Tibial artery (tissue), 4 donors: ENCODE measurements around the gene OPCML.

Source experiments
- DNase-seq, 2 donors: peaks; one replicate each; pipeline ENCODE4 v3.0.0-alpha.2; 2019
- H3K27ac ChIP-seq, 2 donors: fragments of 200-600 bp; sonication (generic) in 1 of 2; 1 replicate in 1 of 2; 2 replicates in 1 of 2; pipeline ENCODE4 v1.5.1; 2018 to 2019; ENCODE audit warnings: mild to moderate bottlenecking in 1 of 2
- H3K27me3 ChIP-seq, 2 donors: fragments of 200-600 bp; sonication (generic) in 1 of 2; one replicate each; pipeline versions ENCODE4 v1.5.1 to v1.6.0; 2016 to 2019
- H3K36me3 ChIP-seq, 3 donors: fragments of 200-600 bp; sonication (generic) in 2 of 3; one replicate each; pipeline ENCODE4 v1.5.1; 2016 to 2019; ENCODE audit warnings: mild to moderate bottlenecking in 2 of 3
- H3K4me1 ChIP-seq, 4 donors: fragments of 200-600 bp; sonication (generic) in 2 of 4; 1 replicate in 3 of 4; 2 replicates in 1 of 4; pipeline ENCODE4 v1.5.1; 2016 to 2019
- H3K4me3 ChIP-seq, 2 donors: fragments of 200-600 bp; sonication (generic) in 1 of 2; 1 replicate in 1 of 2; 2 replicates in 1 of 2; pipeline ENCODE4 v1.5.1; 2018 to 2019; ENCODE audit warnings: mild to moderate bottlenecking in 2 of 2
- H3K9me3 ChIP-seq, 3 donors: fragments of 200-600 bp; sonication (generic) in 1 of 3; one replicate each; pipeline ENCODE4 v1.5.1; 2016 to 2019
- CTCF ChIP-seq, 2 experiments: fragments of 200-600 bp in 1 of 2; fragments of 450-650 bp in 1 of 2; IDR thresholded peaks; one replicate each; pipeline ENCODE4 v1.5.1; 2017 to 2019; ENCODE audit warnings: antibody characterized with exemption in 2 of 2, mild to moderate bottlenecking in 1 of 2, moderate library complexity in 1 of 2
- intact Hi-C: fragments of 100-400 bp; cut with DNase I; formaldehyde crosslinking; loops from one replicate; pipeline ENCODE4 v1.15.0; 2023; ENCODE audit warnings: low total_unique reads

OPCML gene

GRCh38 chr11:133354069-133354468, 178.2 kb downstream of the OPCML start:
- Histone ChIP-seq H3K36me3 (no peaks in the 10 kb centered on the region), H3K9me3 (no peaks in the 10 kb centered on the region), H3K4me3 (no peak overlapping the region), H3K4me1 (no peaks in the 10 kb centered on the region), H3K27me3 (no peaks in the 10 kb centered on the region), H3K27ac (no peak overlapping the region)
- intact Hi-C loops: no loop called here
- TF ChIP-seq CTCF (IDR thresholded peaks at IDR 0.05): no peak
- no peak for DNase-seq

- Histone ChIP-seq H3K27ac (no peak overlapping the region), H3K4me3 (no peak overlapping the region), H3K36me3 (no peaks in the 10 kb centered on the region), H3K4me1 (no peaks in the 10 kb centered on the region), H3K9me3 (no peaks in the 10 kb centered on the region), H3K27me3 (no peaks in the 10 kb centered on the region)
- TF ChIP-seq CTCF (IDR thresholded peaks at IDR 0.05): no peak
- DNase-seq: no peak
- intact Hi-C loops: no loop called here
Measured at GRCh38 chr11:133350045-133350444, 182.3 kb downstream of the OPCML start.

GRCh38 chr11:133347988-133348387, 184.3 kb downstream of the OPCML start:
- Histone ChIP-seq H3K4me1 (no peaks in the 10 kb centered on the region), H3K27ac (no peak overlapping the region), H3K27me3 (no peaks in the 10 kb centered on the region), H3K4me3 (no peak overlapping the region), H3K9me3 (no peaks in the 10 kb centered on the region), H3K36me3 (no peaks in the 10 kb centered on the region)
- no peak for TF ChIP-seq CTCF (IDR thresholded peaks at IDR 0.05)
- DNase-seq: no peak
- intact Hi-C loops: no loop called here

GRCh38 chr11:133346137-133346536, 186.2 kb downstream of the OPCML start:
- Histone ChIP-seq H3K27me3 (no peaks in the 10 kb centered on the region), H3K4me1 (no peaks in the 10 kb centered on the region), H3K9me3 (no peaks in the 10 kb centered on the region), H3K36me3 (no peaks in the 10 kb centered on the region), H3K27ac (no peak overlapping the region), H3K4me3 (no peak overlapping the region)
- DNase-seq: no peak
- intact Hi-C loops: no loop called here
- no peak for TF ChIP-seq CTCF (IDR thresholded peaks at IDR 0.05)

- no peaks in the 10 kb centered on the region for H3K4me1 ChIP-seq
- no peak overlapping the region for H3K4me3 ChIP-seq
- no peaks in the 10 kb centered on the region for H3K36me3 ChIP-seq
- no peak overlapping the region for H3K27ac ChIP-seq
- H3K27me3 ChIP-seq: no peaks in the 10 kb centered on the region
- intact Hi-C loops: no loop called here
- TF ChIP-seq CTCF (IDR thresholded peaks at IDR 0.05): no peak
- no peaks in the 10 kb centered on the region for H3K9me3 ChIP-seq
- DNase-seq: no peak
Measured at GRCh38 chr11:133343951-133344350, 188.3 kb downstream of the OPCML start.

- Histone ChIP-seq H3K27me3 (no peaks in the 10 kb centered on the region), H3K36me3 (no peaks in the 10 kb centered on the region), H3K4me3 (no peak overlapping the region), H3K9me3 (peaks cover 0 to 3% (median 0%) of the 10 kb centered on the region in 3 donors), H3K27ac (no peak overlapping the region), H3K4me1 (no peaks in the 10 kb centered on the region)
- intact Hi-C loops: no loop called here
- no peak for TF ChIP-seq CTCF (IDR thresholded peaks at IDR 0.05)
- DNase-seq: no peak
Measured at GRCh38 chr11:133339495-133340140, 192.7 kb downstream of the OPCML start.
